IPS-11a (cell line): ENCODE results near the gene OR51D1.

ENCODE experiments used
- H3K4me3 ChIP-seq: one replicate; pipeline ENCODE4 v1.5.1; 2013; ENCODE audit warnings: low read depth, low read length, control low read depth

Gene OR51D1

DNA sequence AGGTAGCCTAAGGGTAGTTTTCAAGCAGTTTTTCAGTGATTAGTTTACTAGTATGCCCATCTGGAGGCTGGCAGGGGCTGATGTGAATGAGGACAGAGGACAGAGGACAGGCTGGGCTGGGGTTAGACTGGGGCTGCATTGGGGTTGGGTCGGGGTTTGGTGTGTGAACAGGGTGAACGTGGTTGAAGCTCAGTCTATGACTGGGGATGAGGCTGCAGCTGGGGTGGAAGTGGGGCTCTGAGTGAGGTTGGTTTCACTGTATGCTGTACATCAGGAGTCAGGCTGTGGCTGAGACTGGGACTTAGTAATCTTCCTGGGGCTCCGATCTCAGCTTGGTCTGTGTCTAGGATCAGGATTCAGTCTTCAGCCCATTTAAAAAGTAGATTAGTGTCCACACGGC is 7.0 kb downstream of the OR51D1 start:
- no peak overlapping the region for H3K4me3 ChIP-seq

GRCh38 chr11:4645974-4646373 is 8.7 kb downstream of the OR51D1 start:
- H3K4me3 ChIP-seq = no peak overlapping the region

GRCh38 chr11:4647766-4648165 is 10.5 kb downstream of the OR51D1 start:
- H3K4me3 ChIP-seq = no peak overlapping the region

DNA sequence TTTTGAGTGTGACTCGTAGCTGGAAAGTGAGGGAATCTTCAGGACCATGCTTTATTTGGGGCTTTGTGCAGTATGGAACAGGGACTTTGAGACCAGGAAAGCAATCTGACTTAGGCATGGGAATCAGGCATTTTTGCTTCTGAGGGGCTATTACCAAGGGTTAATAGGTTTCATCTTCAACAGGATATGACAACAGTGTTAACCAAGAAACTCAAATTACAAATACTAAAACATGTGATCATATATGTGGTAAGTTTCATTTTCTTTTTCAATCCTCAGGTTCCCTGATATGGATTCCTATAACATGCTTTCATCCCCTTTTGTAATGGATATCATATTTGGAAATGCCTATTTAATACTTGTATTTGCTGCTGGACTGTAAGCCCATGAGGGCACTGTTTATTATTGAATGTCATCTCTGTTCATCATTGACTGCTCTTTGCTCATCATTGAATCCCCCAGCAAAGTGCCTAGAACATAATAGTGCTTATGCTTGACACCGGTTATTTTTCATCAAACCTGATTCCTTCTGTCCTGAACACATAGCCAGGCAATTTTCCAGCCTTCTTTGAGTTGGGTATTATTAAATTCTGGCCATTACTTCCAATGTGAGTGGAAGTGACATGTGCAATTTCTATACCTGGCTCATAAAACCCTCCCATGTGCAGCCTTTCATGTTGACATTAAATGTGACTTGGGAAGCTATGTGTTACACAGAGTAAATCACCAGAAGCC is 17.5 kb downstream of the OR51D1 start:
- no peak overlapping the region for H3K4me3 ChIP-seq

DNA sequence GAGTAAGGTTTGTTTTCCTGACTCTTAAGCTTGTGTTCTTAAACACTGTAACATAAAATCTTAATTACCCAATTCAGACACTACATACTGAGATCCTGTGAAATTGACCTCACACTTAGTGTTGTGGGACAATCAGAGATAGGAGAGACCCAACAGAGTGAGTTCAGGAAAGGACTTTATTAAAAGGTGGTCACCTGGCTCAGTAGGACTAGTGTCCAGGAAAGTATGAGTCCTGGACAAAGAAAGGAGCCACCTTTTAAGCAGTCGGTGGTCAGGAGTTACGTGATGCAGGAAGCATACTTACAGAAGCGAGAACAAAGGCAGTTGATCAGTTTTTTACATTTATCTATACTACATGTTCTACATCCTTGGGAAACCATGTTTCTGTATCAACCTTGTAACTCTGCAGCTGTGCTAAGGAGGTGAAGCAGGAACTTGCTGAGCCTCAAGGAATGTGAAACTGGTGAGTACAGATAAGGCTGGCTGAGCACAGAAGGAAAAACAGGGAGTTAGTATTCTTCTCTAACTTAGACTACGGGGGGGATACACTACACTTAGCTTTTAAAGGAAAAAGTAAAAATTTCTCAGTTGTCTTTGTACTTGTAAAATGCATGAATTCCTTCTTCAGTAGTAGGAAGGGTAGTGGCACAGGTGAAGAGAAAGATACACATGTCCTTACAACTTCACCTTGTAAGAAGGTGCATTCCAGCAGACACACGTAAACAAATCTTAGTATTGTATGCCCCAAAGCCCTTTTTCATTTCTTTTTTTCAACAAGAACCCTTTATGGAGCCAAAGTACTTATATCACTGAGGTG is 21.6 kb downstream of the OR51D1 start:
- H3K4me3 ChIP-seq = no peak overlapping the region

GRCh38 chr11:4662876-4663275 is 25.6 kb downstream of the OR51D1 start:
- H3K4me3 ChIP-seq = no peak overlapping the region

DNA sequence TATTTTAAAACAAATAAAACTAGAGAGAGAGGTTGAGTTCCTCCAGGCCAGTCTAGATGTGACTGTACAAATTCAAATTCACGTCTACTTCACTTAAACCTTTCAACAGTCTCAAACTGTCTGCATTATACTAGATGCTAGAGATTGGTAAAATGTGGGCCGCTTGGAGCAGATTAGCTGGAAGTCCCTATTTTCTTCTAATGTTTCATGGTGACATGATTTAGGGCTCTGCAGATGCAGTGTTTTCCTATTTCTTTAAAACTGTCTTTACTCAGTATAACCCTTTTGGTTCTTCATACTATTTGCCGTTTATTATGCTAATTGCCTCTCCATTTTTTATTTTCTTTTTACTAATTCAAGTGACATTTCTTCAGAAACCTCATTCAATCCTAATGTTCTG is 26.9 kb downstream of the OR51D1 start:
- H3K4me3 ChIP-seq = no peak overlapping the region

- H3K4me3 ChIP-seq = no peak overlapping the region
Measured at GRCh38 chr11:4664786-4665185, 27.5 kb downstream of the OR51D1 start.

DNA sequence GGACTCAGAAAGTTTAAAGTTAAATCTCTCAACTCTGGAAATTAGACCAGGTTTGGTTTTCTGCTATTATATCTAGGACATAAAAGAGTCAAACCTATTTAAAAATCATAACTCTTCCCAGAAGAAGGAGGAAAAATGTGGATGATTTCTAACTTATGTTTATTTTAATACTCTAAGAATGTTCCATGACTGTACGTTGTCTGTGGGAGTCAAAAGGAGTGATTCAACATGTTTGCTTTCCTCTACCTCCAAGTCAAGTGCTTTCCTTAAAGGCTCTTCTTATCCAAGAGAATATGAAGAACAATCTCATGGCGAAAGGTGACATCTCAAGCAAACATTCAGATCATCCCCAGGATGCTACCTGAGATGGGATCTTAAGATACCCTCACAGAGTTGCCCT is 28.1 kb downstream of the OR51D1 start:
- H3K4me3 ChIP-seq = no peak overlapping the region

DNA sequence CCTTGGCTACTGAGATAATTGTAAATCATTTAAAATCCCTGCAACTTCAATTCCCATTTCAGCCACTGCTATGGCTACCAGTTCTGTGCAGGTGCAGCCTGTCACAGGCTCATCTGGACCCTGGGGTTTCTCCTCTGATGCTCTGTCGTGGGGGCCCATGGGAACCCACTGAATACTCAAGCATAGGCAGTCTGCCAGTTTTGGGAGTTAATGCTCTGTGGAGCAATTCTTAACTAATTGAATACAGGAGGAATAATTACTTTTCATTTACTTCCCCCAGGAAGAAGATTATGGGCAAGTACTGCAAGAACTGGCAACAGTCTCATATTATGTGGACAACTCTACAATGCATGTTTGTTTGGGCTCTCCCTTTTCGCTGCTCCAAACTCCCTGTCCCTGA is 34.5 kb downstream of the OR51D1 start:
- H3K4me3 ChIP-seq = no peak overlapping the region

DNA sequence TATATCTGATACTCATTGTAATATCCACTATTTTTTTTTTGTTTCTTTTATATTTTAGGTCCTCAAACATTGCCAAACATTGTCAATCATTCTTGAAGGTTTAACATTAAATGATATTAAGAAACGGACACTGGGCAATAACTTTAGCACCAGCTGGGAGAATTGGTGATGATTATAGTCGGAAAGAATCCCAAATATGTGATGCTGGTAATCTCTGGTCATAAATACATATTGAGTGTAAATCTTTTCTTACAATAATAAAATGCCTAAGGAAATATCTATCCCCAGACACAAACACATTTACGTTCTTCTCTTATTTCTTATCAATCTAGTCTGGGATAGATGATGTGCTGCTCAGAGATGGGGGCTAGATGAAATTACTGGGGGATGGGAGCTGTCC is 35.2 kb downstream of the OR51D1 start:
- no peak overlapping the region for H3K4me3 ChIP-seq

DNA sequence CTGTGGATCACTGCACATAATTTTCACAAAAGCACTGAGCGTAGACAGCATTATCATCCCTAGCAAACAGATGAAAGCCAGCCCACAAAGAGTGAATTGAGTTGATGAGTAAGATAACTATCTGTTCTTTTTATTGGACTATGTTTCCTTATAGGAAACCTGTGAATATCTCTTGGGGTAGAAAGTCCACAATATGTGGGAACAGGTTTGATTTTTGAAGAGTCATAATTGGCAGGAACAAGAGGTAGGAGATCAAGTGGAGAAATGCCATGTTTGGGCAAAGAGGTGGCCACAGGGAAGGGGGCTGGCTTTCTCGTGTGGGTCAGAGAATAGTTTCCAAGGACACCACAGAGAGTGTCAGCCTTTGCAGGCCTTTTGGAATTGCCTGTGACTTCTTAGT is 36.5 kb downstream of the OR51D1 start:
- H3K4me3 ChIP-seq = no peak overlapping the region

DNA sequence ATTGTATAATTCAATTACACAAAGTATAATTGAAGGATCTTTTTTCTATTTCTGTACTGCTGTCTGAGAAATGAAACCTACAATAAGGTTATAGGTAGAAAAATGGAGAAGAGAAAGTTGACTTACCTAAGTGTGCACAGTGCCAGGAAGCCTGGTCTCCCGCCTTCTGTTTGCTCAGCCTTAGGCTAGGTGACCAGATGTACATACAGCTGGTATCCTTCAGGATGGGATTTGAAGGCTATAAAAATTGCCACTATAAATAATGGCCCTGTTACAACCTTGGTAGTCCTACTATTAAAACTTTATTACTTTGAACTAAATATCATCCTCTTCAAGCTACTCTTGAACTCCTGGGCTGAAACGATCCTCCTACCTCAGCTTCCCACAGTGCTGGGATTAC is 40.7 kb downstream of the OR51D1 start:
- H3K4me3 ChIP-seq = no peak overlapping the region

DNA sequence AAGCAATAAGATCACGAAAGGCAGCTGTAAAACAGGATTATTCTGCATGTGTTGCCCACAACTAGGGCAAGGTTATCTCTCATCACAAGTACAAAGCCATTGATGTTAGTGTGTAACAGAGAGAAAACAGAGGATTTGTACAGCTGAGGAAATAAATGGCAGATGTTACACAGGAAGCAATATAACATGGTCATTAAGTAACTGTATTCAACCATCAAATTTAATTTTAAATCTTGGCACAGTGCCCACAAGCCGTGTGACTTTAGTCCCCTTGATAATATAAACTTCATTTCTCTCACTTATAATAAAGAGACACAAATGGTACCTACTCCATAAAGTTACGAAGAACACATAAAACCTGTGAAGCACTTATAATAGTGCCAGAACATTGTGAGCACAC is 43.1 kb downstream of the OR51D1 start:
- H3K4me3 ChIP-seq = no peak overlapping the region

DNA sequence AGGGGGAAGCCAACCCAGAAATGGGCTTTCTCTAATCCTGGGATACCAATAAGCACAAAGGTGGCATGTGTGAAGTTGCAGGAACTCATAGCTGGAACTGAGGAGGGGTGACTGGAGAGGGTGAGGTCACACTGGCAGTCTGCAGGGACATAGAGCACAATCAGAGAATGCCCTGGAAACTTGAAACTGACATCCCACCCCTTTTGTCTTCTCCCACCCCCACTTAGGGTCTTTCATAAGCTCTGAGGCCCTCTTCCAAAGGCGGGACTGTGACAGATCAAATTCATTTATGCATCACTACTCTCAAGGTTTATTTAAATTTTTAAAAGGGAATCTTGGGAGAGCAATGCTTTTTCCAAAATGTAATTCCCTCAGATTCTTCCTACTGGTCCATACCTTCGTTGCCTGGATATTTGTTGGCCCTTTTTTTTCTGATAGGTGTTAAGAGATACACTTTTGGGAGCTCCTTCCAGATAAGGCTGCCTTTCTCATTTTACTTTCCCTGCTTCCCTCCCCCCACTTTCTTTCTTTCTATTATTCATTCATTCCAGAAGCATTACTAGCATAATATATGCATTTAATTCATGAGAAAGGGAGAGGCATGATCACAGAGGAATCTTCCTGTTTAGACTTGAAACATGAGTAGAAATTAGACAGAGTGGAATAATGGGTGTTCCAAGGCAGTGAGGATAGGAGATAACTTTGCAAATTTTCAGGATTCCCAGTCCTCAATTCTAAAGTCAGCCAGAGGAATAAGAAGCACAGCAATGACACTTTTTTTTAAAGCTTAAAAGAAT is 45.5 kb downstream of the OR51D1 start:
- H3K4me3 ChIP-seq = no peak overlapping the region

GRCh38 chr11:4684631-4685285 is 47.5 kb downstream of the OR51D1 start:
- no peak overlapping the region for H3K4me3 ChIP-seq
